ENCODE results near the gene COMMD4. TPM values are rescaled to one million over a fixed set of nuclear protein-coding genes. Genes with fewer than 3 reads are reported as not detected.

COMMD4 gene
- total RNA-seq, 1 donor from 2014 or later = 69.5 TPM

DNA sequence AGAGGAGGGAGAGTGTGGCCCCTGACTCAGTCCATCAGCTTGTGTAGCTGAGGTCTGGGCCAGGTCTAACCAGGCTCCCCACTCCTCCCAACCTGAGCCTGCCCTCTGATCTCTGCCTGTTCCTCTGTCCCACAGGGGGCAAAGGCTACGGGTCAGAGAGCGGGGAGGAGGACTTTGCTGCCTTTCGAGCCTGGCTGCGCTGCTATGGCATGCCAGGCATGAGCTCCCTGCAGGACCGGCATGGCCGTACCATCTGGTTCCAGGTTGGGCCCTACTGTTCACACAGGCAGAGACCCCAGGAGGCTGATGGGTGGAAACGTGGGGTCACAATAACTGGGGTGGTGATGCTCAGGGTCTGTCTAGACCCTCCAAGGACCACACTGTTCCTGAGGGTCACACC is 17.7 kb downstream of the COMMD4 start:
- H3K36me3 Mint-ChIP-seq (ENCODE audit: low read depth) = peaks cover 31% of the 10 kb centered on the region
- no peak overlapping the region for H3K4me3 Mint-ChIP-seq (ENCODE audit: low read depth)
- peaks cover 12% of the 10 kb centered on the region for H3K4me1 Mint-ChIP-seq (ENCODE audit: low read depth)
- DNase-seq (ENCODE audit: low spot score) = no peak
- H3K27ac Mint-ChIP-seq = no peak overlapping the region
- intact Hi-C loops (cut with micrococcal nuclease) = no loop called here
- peaks cover 10% of the 10 kb centered on the region for H3K9me3 Mint-ChIP-seq
- H3K27me3 Mint-ChIP-seq (ENCODE audit: low read depth) = no peaks in the 10 kb centered on the region

DNA sequence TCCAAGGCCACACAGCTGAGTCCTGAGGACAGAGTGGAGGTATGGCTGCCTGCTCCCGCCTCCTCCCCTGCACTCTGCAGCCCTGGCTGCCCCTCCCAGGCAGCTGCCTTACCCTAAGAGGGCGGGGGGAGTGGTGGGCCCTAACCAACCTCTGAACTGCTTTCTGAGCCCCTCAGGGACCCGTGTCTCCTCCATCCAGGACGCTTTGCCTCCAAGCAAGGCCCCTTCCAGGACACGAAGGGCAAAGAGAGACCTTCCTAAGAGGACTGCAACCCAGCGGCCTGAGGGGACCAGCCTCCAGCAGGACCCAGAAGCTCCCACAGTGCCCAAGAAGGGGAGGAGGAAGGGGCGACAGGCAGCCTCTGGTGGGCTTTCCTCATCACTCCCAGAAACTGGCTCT is 18.6 kb downstream of the COMMD4 start:
- intact Hi-C loops (cut with micrococcal nuclease) = no loop called here
- H3K36me3 Mint-ChIP-seq (ENCODE audit: low read depth) = peaks cover 31% of the 10 kb centered on the region
- no peak for DNase-seq (ENCODE audit: low spot score)
- no peaks in the 10 kb centered on the region for H3K27me3 Mint-ChIP-seq (ENCODE audit: low read depth)
- H3K9me3 Mint-ChIP-seq = peaks cover 10% of the 10 kb centered on the region
- H3K4me3 Mint-ChIP-seq (ENCODE audit: low read depth) = no peak overlapping the region
- peaks cover 11% of the 10 kb centered on the region for H3K4me1 Mint-ChIP-seq (ENCODE audit: low read depth)
- H3K27ac Mint-ChIP-seq = no peak overlapping the region

DNA sequence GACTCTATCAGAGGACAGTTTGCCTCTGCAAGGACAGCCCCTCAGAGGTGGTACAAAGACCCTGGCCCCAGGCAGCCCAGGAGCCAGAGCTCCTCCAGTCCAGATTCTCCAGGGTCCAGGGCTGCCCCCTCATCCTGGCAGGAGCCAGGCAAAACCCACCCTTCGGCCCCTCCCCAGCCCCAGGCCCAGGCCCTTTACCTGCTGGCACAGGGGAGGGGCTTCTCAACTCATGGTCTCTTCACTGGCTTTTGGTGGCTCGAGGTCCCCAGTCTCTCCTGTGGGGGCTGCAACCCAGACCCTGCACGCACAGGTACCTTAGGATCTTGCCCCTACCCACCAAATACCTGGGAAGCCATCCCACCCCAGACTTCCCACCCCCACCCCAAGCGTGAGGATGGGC is 19.5 kb downstream of the COMMD4 start:
- Mint-ChIP-seq H3K9me3 (peaks cover under 1% of the 10 kb centered on the region), H3K27ac (no peak overlapping the region), H3K36me3 (ENCODE audit: low read depth) (peaks cover 25% of the 10 kb centered on the region), H3K27me3 (ENCODE audit: low read depth) (no peaks in the 10 kb centered on the region), H3K4me1 (ENCODE audit: low read depth) (peaks cover 2% of the 10 kb centered on the region), H3K4me3 (ENCODE audit: low read depth) (no peak overlapping the region)
- intact Hi-C loops (cut with micrococcal nuclease) = no loop called here
- DNase-seq (ENCODE audit: low spot score) = no peak

DNA sequence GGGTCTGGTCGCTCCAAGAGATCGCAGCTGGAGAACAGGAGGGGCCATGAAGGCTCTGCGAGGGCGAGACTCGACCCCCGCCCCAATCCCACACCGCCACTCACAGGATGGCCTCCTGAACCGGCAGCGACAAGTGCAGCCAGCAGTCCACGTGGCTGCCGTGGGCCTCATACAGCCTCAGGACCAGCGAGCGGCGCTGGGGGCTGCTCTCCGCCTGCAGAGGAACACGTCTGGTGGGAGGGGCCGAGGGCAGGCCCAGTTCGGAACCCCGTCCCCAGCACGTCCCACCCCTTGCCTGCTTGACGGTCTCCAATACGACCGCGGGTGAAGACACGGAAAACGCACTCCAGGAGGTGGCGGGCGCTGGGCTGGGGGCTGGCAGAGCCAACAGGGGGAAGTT is 20.1 kb downstream of the COMMD4 start:
- H3K4me3 Mint-ChIP-seq (ENCODE audit: low read depth) = no peak overlapping the region
- peaks cover 20% of the 10 kb centered on the region for H3K36me3 Mint-ChIP-seq (ENCODE audit: low read depth)
- DNase-seq (ENCODE audit: low spot score) = no peak
- intact Hi-C loops (cut with micrococcal nuclease) = no loop called here
- H3K4me1 Mint-ChIP-seq (ENCODE audit: low read depth) = no peaks in the 10 kb centered on the region
- no peaks in the 10 kb centered on the region for H3K27me3 Mint-ChIP-seq (ENCODE audit: low read depth)
- H3K9me3 Mint-ChIP-seq = no peaks in the 10 kb centered on the region
- H3K27ac Mint-ChIP-seq = no peak overlapping the region

DNA sequence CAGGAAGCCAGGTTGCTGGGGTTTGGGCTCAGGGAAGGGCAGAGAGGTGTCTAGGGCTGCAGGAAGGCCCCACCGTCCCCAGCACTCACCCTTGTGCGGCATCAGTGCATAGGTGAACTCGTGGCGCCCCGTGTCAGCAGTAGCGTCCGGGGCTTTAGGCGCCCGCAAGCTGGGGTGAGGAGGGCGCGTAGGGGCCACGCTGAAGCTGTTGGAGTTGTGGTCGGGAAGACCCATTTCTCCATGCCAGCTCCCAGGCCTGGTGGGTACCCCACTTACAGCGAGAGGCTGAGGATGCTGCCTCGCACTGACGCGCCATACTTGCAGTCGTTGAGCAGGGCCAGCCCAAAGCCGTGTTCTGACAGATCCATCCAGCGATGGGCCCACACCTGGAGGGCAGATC is 20.7 kb downstream of the COMMD4 start:
- H3K36me3 Mint-ChIP-seq (ENCODE audit: low read depth) = peaks cover 19% of the 10 kb centered on the region
- no peak overlapping the region for H3K27ac Mint-ChIP-seq
- intact Hi-C loops (cut with micrococcal nuclease) = no loop called here
- no peaks in the 10 kb centered on the region for H3K9me3 Mint-ChIP-seq
- DNase-seq (ENCODE audit: low spot score) = no peak
- no peaks in the 10 kb centered on the region for H3K4me1 Mint-ChIP-seq (ENCODE audit: low read depth)
- H3K4me3 Mint-ChIP-seq (ENCODE audit: low read depth) = no peak overlapping the region
- no peaks in the 10 kb centered on the region for H3K27me3 Mint-ChIP-seq (ENCODE audit: low read depth)

DNA sequence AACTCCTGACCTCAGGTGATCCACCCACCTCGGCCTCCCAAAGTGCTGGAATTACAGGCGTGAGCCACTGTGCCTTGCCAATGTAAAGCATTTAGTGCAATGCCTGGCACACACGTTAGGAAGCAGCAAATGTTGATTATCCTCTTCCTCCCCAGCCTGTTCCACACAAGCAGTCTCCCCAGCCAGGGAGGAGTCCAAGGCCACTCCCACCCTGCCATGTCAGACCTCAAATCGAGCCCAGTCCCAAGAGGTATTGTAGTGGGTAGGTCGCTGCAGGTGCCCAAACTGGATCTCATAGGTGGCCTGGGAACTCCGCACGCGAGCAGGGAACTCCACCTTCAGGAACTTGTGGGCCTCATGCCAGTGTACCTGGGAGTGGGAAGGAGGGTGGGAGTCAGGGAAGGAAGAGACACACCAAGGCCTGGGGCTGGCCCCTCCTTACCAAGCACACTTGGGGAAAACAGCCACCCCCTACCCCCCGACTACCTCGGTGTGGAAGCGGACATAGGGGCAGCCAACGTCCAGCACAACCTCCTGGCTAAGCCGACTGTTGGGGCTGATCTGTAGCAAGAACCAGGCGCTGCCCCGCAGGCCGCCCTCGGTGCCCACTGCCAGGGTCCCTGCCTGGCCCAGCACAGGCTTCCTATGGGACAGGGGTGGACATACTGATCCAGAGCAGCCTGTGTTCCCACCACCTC is 22.3 kb downstream of the COMMD4 start:
- H3K4me3 Mint-ChIP-seq (ENCODE audit: low read depth) = no peak overlapping the region
- DNase-seq (ENCODE audit: low spot score) = no peak
- H3K27ac Mint-ChIP-seq = no peak overlapping the region
- H3K27me3 Mint-ChIP-seq (ENCODE audit: low read depth) = no peaks in the 10 kb centered on the region
- no peaks in the 10 kb centered on the region for H3K4me1 Mint-ChIP-seq (ENCODE audit: low read depth)
- H3K9me3 Mint-ChIP-seq = no peaks in the 10 kb centered on the region
- H3K36me3 Mint-ChIP-seq (ENCODE audit: low read depth) = peaks cover 16% of the 10 kb centered on the region
- intact Hi-C loops (cut with micrococcal nuclease) = no loop called here

DNA sequence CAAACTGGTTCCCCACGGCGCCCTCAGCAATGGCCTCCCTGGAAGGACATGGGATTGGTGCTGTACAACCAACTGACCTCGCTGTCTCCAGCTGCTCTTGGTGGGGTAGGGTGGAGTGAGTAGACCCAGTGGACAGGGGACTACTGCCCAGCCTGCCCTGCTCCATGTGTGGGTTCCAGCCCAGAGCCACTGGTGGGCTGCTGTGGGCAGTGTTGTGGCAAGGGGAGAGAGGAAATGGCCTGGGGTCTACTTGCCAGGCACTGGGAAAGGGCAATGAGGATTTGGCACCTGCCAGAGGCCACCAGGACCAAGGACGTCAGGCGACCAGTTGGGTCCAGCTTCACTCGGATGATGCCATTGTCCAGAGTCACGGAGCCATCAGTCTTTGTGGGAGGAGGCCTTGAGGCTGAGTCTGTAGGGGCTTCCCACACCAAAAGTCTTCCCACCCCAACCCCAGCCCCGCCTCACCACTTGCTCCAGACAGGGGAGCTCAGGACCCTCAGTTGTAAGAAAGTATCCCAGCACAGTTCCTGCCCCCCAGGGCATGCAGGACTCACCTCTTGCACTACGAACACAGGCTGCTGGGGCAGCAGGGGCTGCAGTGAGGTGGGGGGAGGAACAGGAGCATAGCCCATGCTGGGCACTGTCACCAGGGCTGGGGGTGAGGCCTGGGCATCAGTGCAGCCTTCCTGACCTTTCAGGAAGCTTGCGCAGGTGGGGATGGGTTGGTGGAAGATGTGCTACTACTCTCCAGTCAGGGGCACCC is 23.1 kb downstream of the COMMD4 start:
- Mint-ChIP-seq H3K4me3 (ENCODE audit: low read depth) (no peak overlapping the region), H3K27ac (no peak overlapping the region), H3K4me1 (ENCODE audit: low read depth) (no peaks in the 10 kb centered on the region), H3K27me3 (ENCODE audit: low read depth) (no peaks in the 10 kb centered on the region), H3K9me3 (no peaks in the 10 kb centered on the region), H3K36me3 (ENCODE audit: low read depth) (peaks cover 22% of the 10 kb centered on the region)
- DNase-seq (ENCODE audit: low spot score) = no peak
- intact Hi-C loops (cut with micrococcal nuclease) = no loop called here

DNA sequence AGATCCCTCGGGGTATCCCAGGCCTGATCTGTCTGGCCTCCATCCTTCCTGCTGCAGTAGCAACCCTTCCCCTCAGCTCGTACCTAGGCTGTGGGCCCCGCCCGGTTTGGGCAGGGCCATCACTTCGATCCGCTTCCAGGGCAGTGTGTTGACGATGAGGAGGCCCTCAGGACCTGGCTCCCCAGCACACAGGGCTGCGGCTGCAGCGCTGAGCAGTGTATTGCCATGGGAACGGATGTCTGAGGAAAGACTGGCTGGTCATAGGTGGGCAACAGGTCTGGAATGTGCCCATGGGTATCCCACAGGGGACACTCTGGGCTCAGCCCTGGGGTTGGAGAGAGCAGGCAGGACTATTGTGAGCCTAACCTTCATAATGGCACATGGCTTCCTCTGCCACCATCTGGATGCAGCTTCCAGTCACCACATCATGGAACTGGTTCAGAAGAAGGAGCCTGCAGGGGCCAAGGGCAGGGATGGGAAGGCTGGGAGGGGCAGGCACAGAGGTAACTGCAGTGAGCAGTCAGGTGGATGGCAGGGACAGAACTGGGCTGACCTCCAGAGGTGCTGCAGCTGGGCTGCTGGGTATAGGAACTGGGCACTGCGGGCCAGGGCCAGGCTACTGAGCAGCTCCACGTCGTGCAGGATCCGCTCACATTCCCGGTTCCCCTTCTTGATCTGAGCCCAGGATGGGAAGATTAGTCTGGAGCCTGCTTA is 23.8 kb downstream of the COMMD4 start:
- no peak for DNase-seq (ENCODE audit: low spot score)
- no peak overlapping the region for H3K27ac Mint-ChIP-seq
- no peaks in the 10 kb centered on the region for H3K4me1 Mint-ChIP-seq (ENCODE audit: low read depth)
- no peaks in the 10 kb centered on the region for H3K9me3 Mint-ChIP-seq
- H3K27me3 Mint-ChIP-seq (ENCODE audit: low read depth) = no peaks in the 10 kb centered on the region
- peaks cover 27% of the 10 kb centered on the region for H3K36me3 Mint-ChIP-seq (ENCODE audit: low read depth)
- H3K4me3 Mint-ChIP-seq (ENCODE audit: low read depth) = no peak overlapping the region
- intact Hi-C loops (cut with micrococcal nuclease) = no loop called here

DNA sequence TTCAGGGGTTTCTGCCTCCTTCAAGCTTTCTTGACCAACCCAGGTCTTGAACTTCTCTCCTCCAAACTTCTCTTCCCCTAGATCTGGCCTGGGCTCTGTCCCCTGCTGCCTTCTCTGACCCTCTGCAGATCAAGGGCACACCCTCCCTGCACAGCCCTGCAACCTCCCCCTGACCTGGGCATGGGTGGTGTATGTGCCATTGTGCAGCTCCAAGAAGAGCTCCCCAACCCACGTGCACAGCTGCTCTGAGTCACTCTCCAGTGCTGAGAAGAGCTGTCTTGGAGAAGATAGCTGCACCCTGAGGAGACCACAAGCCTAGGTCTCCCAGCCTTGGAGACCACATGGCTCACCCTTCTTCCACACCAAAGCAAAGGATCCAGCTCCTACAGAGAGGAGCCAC is 24.5 kb downstream of the COMMD4 start:
- no peak for DNase-seq (ENCODE audit: low spot score)
- H3K36me3 Mint-ChIP-seq (ENCODE audit: low read depth) = peaks cover 31% of the 10 kb centered on the region
- H3K4me1 Mint-ChIP-seq (ENCODE audit: low read depth) = no peaks in the 10 kb centered on the region
- no peak overlapping the region for H3K4me3 Mint-ChIP-seq (ENCODE audit: low read depth)
- no peaks in the 10 kb centered on the region for H3K27me3 Mint-ChIP-seq (ENCODE audit: low read depth)
- intact Hi-C loops (cut with micrococcal nuclease) = no loop called here
- H3K27ac Mint-ChIP-seq = no peak overlapping the region
- H3K9me3 Mint-ChIP-seq = no peaks in the 10 kb centered on the region

DNA sequence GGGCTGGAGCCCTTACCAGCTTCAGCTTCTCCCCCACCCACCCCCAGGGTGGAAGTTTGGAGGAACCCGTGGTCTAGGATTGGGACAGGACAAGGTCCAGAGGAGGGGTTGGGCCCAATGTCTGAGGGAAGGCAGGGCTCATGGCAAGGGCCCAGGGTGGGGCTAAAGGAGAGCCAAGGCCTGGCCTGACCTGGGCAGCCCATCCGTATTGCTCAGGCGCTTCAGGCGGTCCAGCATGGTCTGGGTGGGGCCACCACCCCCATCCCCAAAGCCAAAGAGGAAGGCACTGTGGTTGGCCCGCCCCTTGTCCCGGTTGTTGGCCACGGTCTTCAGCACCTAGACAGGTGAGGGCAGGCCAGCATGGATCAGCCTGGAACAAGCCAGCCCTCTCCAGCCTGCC is 25.0 kb downstream of the COMMD4 start:
- Mint-ChIP-seq H3K9me3 (no peaks in the 10 kb centered on the region), H3K27me3 (ENCODE audit: low read depth) (no peaks in the 10 kb centered on the region), H3K4me3 (ENCODE audit: low read depth) (no peak overlapping the region), H3K4me1 (ENCODE audit: low read depth) (no peaks in the 10 kb centered on the region), H3K36me3 (ENCODE audit: low read depth) (peaks cover 35% of the 10 kb centered on the region), H3K27ac (no peak overlapping the region)
- no peak for DNase-seq (ENCODE audit: low spot score)
- intact Hi-C loops (cut with micrococcal nuclease) = no loop called here

DNA sequence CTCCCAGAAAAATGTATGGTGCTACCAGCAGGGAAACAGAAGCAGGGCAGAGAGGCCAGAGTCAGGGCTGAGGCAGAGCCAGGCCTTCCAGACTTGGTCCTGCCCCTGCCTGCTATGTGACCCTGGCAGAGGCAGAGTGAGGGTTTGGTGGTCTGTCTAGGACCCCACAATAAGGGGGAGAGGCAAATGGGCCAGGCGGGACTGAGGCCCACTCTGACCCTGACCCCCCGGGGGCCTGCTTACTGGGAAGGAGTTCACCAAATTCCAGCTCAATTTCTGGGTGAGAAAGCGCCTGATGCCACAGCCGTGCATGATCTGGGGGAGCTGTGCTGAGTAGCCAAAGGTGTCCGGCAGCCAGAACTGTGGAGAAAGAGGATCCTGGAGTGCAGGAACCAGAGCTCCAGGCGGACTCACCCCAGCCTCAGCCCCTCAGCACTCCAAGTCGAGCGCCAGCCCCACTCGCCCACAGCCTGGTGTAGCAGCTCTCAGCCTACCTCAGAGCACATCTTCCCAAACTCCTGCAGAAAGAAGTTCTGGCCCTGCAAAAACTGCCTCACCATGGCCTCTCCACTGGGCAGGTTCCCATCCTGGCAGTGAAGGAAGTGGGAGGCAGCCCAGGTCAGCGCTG is 25.6 kb downstream of the COMMD4 start:
- no peaks in the 10 kb centered on the region for H3K4me1 Mint-ChIP-seq (ENCODE audit: low read depth)
- intact Hi-C loops (cut with micrococcal nuclease) = no loop called here
- no peaks in the 10 kb centered on the region for H3K27me3 Mint-ChIP-seq (ENCODE audit: low read depth)
- no peak overlapping the region for H3K27ac Mint-ChIP-seq
- no peaks in the 10 kb centered on the region for H3K9me3 Mint-ChIP-seq
- DNase-seq (ENCODE audit: low spot score) = no peak
- no peak overlapping the region for H3K4me3 Mint-ChIP-seq (ENCODE audit: low read depth)
- H3K36me3 Mint-ChIP-seq (ENCODE audit: low read depth) = peaks cover 40% of the 10 kb centered on the region

DNA sequence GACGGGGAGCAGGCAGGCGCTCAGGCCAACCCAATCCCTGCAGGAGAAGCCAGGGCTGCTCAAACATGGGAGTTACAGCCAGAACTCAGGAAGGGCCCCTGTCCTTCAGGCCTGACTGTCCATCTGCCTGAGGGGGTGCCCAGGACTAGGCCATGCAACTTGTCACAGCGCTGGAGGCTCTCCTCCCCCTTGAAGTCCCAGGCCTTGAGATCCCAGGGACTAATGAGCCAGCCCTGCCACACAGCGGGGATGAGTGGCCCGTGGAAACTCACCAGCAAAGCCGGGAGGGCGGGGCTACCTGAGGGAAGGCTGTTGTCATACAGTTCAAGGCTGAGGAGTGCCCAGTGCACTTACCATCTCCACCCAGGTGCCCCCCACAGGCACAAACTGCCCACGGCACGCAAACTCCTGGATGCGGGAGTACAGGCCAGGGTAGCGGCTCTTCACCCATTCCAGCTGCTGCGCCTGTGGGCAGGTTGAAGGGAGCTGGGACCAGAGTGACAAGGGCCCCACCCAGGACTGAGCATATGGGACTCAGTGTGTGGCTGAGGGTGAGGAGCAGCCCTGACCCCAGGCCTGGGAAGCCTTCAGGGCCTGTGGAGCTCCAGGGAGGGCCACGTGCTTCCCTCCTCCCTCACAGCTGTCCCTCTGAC is 26.3 kb downstream of the COMMD4 start:
- Mint-ChIP-seq H3K27ac (no peak overlapping the region), H3K27me3 (ENCODE audit: low read depth) (no peaks in the 10 kb centered on the region), H3K36me3 (ENCODE audit: low read depth) (peaks cover 45% of the 10 kb centered on the region), H3K4me3 (ENCODE audit: low read depth) (no peak overlapping the region), H3K4me1 (ENCODE audit: low read depth) (peaks cover 3% of the 10 kb centered on the region), H3K9me3 (no peaks in the 10 kb centered on the region)
- DNase-seq (ENCODE audit: low spot score) = no peak
- intact Hi-C loops (cut with micrococcal nuclease) = no loop called here

Measured in activated T-helper 2 cell treated with anti-CD3 and anti-CD28 coated beads, Interferon-gamma antibody, Interleukin-2, Interleukin-4, amounts not matched to agents 10 μg/mL and 5 μg/mL and 100 μg/mL, durations not matched to agents 14 hours and 24 hours and 36 hours (primary cell).